Panc1 (cell line): ENCODE measurements around the gene SLC25A5.

Source experiments
- POLR2AphosphoS5 ChIP-seq: IDR thresholded peaks from 2 replicates; pipeline ENCODE4 v1.6.1; 2012; ENCODE audit warnings: mild to moderate bottlenecking, low read depth, low read length, moderate library complexity
- TCF7L2 ChIP-seq: IDR thresholded peaks from 2 replicates; pipeline ENCODE4 v1.6.1; 2011; ENCODE audit warnings: mild to moderate bottlenecking, low read depth, low read length, inconsistent platforms
- TF ChIP-seq, protein P1 (sequence below), 2 experiments: IDR thresholded peaks; 2 replicates each; pipeline ENCODE4 v1.6.1; 2011 to 2012; ENCODE audit warnings: low read depth in 2 of 2, control low read depth in 1 of 2, low read length in 1 of 2, mild to moderate bottlenecking in 1 of 2, moderate library complexity in 1 of 2; ENCODE audit not compliant: insufficient read depth in 1 of 2
- TF ChIP-seq, protein P2 (sequence below): fragments of 450-650 bp; IDR thresholded peaks from 2 replicates; pipeline ENCODE4 v1.5.1; 2017; ENCODE audit warnings: mild to moderate bottlenecking

DNA sequence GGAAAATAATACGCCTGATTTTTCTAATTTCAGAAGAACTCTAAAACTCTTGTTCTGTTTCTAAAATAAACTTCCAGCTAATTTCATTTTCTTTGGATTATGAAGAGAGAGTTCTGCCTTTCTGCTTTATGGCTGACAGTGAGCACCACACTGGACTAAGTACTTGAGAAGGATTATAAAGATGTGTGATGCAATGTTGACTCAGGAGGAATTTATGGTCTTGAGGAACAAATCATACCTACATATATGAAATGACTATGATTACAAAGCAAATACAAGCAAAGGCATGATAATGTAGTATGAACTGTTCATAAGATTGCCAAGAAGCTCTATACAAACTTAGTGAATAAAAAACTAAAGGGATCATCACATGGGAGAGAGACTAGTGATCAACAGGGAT is 13.0 kb upstream of the SLC25A5 start:
- TF ChIP-seq TCF7L2: no peak
- TF ChIP-seq, protein P1, sequence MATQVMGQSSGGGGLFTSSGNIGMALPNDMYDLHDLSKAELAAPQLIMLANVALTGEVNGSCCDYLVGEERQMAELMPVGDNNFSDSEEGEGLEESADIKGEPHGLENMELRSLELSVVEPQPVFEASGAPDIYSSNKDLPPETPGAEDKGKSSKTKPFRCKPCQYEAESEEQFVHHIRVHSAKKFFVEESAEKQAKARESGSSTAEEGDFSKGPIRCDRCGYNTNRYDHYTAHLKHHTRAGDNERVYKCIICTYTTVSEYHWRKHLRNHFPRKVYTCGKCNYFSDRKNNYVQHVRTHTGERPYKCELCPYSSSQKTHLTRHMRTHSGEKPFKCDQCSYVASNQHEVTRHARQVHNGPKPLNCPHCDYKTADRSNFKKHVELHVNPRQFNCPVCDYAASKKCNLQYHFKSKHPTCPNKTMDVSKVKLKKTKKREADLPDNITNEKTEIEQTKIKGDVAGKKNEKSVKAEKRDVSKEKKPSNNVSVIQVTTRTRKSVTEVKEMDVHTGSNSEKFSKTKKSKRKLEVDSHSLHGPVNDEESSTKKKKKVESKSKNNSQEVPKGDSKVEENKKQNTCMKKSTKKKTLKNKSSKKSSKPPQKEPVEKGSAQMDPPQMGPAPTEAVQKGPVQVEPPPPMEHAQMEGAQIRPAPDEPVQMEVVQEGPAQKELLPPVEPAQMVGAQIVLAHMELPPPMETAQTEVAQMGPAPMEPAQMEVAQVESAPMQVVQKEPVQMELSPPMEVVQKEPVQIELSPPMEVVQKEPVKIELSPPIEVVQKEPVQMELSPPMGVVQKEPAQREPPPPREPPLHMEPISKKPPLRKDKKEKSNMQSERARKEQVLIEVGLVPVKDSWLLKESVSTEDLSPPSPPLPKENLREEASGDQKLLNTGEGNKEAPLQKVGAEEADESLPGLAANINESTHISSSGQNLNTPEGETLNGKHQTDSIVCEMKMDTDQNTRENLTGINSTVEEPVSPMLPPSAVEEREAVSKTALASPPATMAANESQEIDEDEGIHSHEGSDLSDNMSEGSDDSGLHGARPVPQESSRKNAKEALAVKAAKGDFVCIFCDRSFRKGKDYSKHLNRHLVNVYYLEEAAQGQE (IDR thresholded peaks at IDR 0.05; ENCODE audit: insufficient read depth in 1 of 2, low read depth in 2 of 2, low read length in 1 of 2): no peak
- TF ChIP-seq, protein P2, sequence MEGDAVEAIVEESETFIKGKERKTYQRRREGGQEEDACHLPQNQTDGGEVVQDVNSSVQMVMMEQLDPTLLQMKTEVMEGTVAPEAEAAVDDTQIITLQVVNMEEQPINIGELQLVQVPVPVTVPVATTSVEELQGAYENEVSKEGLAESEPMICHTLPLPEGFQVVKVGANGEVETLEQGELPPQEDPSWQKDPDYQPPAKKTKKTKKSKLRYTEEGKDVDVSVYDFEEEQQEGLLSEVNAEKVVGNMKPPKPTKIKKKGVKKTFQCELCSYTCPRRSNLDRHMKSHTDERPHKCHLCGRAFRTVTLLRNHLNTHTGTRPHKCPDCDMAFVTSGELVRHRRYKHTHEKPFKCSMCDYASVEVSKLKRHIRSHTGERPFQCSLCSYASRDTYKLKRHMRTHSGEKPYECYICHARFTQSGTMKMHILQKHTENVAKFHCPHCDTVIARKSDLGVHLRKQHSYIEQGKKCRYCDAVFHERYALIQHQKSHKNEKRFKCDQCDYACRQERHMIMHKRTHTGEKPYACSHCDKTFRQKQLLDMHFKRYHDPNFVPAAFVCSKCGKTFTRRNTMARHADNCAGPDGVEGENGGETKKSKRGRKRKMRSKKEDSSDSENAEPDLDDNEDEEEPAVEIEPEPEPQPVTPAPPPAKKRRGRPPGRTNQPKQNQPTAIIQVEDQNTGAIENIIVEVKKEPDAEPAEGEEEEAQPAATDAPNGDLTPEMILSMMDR: no peak
- no peak for TF ChIP-seq POLR2AphosphoS5
